GM19328 (cell line): ENCODE measurements around the gene AFAP1L1.

Experiments used
- ATAC-seq: cut with Tn5 transposase; IDR thresholded peaks from one replicate; pipeline ENCODE4 v1.9.1; 2021; ENCODE audit warnings: mild to moderate bottlenecking, moderate library complexity; ENCODE audit not compliant: unreplicated experiment

Gene AFAP1L1

DNA sequence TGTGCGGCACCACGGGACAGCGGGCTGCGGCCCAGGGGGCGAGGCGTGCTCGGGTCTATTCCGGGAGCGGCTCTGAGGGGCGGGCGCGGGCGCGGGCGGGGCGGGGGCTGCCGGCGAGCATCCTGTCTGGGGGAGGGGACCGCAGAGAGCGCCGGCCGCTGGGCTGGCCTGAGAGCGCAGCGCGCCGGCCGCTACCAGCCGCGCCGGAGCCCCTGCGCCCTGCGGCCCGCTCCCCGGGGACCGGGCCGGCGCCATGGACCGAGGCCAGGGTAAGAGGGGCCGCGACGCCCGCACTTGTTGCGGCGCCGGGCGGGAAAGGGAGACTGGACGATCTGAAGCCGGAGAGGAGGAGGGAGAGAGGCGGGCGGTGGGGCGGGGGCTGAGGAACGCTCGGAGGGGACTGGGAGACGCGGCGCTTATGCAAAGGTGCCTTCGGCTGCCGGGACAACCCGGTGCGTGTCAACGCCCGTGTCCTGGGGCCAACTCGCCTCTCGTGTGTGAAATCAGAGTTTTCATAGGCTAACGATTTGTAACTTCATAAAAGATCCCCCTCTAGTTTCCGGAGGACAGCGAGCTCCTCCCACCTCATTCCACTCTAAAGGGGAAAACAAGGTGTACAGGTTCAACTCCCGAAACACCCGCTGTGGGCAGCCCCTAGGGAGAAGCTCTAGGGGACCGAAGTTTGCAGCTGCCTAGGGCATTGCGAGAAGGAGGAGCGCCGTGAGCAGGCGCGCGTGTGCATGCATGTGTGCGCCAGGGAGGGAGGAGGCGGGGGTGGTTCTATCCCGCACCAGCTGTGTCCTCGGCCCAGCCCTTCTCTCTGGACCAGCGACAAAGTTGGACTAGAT, at the start of gene AFAP1L1:
AFAP1L1 (plus strand) TSS at position 144 of the 848 bp plus-strand sequence; CDS start at position 254, 110 bp downstream.
- ATAC-seq = no peak

DNA sequence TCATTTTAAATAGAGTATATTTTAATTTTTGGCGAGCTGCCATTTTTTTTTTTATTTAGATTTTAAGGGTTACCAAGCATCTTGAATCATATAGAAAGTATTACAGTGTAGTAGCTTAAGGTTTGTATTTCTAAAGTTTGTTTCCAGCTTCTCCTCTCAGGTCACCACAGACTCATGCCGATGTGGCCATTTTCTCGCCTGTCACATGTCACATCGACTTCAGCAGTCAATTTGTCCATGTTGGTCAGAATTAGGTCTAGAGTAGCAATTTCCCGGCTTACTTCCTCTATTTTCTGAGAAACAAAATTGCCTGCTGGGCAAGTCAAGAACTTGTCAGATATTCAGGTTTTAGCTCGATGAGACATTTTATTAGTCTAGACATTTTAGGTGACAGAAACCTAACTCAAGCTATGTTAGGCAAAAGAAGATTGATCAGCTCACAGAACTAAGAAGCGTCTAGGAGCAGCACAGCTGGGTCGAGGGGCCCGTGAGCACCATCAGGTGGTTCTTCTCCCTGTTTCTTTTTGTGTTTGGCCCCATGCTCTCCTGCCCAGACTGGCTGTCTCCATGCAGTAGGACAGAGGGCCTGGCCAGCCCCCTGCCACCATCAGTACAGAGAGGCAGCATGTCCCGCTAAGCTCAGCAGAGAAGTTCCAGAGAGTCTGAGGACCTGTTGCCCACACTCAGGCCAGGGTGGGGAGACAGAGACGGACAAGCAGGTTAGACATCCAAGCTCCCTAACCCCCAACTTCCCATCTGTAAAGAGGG, 48.4 kb upstream of the AFAP1L1 start:
- ATAC-seq = no peak

DNA sequence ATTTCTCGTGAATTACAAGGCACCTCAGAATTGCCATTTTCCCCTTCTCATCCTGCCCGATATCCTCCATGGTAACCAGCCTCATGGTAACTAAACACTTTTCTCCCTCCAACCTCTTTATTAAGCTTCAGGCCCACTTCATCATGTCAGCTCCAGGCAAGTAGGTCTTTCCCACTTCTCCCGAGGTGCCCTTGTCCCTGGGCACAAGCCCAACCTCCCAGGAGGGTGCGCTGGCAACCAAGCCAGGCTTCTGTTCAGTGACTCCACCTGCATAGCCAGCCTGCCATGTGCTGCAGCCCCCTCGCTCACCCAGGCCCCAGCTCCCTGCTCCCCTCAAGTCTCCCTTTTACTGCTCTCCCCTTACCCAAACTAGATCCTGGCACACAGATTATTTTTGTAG, 47.4 kb upstream of the AFAP1L1 start:
- ATAC-seq = no peak

DNA sequence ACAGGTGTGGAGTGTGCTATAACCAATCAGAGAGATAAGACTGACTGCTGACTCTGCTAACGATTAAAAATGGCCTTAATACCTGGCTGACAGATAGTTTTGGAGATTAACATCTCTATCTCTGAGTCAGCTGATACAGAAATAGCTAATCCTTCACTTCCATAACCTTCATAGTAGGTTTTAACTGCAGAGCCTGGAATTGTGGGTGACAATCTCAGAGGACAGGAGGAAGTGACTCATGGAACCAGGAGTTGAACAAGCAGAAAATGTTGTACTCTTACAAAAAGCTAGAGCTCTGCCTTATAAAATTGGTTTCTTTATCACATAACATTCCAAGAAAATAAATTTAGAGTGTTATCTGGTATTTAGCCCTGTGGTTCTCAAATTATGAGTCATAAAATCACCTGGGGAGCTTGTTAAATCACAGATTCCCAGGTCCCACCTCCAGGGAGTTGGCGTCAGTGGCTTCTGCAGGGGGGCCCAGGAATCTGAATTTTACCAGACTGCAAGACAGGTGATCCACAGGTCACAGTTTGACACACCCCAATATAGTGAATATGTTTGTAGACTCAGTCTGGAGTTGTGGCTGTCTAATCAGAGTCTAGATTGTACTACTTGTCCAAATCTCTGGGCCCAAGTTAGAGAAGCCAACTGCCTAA, 44.4 kb upstream of the AFAP1L1 start:
- ATAC-seq = no peak

DNA sequence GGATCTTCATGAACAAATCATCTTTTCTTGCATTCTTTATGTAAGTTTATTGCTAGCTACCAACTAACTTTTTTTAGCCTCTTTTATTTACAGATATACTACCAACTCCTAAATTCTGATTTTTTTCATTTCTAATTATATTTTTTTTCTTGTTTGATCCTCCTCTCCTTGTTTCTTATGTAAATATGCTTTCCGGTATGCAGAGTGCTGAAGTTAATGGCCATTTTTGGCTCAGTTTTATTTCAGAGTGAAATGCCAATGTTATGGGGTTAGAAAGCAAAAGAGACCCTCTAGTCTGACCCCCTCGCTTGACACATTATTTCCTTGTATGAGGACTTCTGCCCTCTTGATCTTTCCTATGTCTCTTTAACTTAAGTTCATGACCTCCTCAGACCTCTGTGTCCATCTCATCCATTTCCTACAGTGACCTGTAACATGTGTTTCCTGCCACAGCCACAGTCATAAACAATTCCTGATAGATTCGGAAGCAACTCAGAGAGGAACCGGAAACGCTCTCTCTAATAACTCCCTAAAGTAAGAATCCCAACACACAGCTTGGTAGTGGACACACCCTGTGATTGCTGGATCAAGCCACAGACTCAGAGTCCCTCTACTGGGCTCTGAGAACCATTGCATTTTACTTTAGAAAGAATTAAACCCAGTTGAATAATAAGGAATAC, 42.9 kb upstream of the AFAP1L1 start:
- no peak for ATAC-seq

DNA sequence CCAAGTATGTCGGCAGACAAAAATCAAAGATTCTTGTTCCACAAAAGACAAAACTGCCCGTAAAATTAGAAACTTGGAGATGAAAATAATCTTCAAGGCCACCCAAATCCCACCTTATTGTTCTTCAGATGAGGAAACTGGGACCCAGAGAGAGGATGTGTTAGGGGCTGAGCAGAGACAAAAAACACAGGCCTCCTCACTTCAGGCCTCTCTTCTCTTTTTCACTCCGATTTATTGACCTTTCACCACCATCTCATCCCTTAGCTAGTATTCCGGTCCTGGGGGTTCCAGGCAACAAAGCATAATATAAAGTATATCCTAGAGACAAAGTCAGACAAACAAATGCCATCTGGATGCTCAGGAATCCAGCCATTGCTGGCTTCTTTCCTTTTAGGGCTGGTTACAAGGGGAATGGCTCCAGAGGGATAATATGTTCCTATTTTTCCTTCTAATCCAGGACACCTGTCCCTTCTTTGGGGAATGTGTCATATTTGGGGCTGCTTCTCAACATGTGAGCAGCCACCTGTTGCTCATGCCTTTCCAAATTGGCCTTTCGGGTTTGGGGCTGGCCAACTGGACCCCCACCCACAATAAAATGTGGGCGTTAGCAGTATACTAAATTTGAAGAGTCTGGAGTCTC, 42.2 kb upstream of the AFAP1L1 start:
- no peak for ATAC-seq

DNA sequence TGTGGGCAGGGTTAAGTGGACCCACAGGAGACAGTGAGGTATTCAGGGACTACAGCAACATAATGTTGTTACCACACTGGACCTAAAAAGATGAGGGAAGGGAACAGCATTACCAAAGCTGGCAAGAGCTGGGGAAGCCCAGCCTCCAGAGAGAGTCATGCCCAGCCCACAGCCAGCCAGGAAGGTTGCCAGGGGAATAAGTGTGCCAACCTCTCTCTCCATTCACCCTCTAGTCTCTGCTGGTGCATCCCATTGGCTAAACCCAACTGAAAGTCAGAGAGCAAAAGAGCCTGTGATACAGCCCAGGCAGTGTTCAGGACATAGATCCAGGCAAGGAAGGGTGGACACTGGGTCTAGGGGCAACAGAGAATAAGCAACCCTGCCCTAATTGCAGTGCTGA, 35.8 kb upstream of the AFAP1L1 start:
- ATAC-seq = no peak

DNA sequence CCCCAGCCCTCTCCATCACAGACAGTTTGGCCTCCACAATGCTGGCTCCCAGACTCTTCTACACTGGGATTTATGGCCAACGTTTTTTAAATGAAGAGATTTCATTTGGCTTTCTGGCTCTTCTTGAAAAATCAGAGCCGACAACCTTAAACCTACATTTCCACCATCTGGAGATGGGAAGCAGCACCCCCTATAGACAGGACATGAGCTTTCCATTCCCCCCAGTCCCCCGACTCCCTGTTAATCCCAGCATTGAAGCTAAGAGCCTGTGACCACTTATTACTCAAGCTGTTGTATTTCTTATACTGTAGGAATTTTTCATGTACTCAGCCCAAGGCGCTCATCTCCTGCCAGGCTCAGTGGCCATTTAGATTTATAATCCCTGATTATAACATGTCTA, 34.0 kb upstream of the AFAP1L1 start:
- ATAC-seq = no peak

DNA sequence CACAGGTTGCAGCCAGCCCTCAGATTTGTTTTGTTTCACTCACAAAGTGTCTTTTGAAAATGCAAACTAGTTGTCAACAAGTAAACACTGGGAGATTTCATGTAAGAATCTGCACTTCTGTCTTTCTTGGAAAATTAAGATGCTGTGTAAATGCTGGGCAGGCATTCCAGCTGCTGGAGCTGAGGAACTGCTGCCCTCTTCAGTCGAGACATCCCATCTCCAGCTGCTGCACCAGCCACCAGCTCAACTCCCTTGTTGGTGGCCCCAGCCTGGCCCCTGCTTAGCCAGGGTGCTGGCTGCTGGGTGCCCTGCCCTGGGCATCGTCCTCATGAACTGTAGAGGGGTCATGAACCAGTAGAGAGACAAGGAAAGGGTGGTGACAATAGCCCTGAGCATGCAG, 33.1 kb upstream of the AFAP1L1 start:
- ATAC-seq = no peak

DNA sequence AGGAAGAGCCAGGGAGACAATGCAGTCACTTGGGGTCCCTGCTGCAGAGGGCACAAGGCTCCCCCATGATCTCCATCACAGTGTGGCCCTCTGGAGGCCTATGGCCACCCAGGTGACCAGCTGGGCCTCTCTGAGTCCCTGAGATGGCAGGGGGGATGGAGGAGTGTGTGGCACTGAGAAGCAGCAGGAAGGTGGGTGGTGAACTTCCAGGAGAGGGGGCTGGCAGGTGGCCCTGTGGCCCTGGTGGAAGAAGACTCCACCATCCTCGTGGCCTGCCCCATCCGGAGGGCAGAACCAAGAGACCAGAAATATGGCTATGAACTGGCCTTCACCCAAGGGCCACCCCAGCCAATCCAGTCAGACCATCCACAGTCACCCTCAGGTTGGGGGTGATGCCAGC, 31.7 kb upstream of the AFAP1L1 start:
- no peak for ATAC-seq

DNA sequence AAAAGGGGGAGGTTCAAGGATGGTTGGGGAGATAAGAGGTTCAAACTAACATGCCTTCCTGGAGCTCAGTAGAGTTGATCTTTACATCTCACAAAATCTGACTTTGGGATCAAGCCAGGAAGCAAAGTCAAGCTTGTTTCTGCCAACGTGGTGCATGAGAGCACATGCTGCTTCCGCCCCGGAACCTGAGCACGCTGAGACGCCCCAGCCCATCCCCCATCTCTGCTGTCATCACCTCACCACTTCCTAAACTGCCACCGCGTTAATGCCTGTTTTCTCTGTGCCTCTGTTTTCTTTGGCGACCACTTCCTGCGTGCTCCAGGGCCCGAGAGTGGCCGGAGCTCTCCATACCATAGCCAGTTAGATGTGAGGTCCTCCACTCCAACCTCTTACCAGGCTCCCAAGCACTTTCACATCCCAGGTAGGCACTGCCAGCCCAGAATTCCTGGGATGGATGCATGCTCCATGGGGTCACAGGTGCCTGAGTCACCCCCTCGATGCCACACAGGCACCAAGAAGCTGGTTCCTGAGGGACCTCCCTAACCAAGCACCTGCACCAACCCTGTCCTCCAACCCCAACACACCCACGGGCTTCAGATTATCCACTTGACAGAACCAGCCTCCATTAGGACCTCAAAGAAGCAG, 31.2 kb upstream of the AFAP1L1 start:
- ATAC-seq = no peak

DNA sequence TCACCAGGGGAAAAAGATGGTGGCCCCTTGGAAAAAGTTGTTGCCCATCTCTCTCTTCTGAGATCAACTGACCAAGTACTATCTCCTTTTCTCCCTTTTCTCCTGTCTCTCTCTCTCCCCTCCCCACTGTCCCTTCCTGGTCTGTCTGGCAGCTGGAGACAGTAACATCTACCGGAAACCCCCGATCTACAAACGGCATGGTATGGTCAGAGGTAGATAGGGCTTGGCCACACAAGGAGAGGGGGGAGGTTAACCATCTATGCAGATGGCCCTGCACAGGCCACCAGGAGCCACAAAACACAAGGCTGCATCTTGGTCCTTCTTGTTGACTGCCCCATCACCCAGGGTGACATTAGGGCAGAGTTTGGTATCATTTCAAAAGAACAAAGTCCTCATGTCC, 29.3 kb upstream of the AFAP1L1 start:
- ATAC-seq = no peak

DNA sequence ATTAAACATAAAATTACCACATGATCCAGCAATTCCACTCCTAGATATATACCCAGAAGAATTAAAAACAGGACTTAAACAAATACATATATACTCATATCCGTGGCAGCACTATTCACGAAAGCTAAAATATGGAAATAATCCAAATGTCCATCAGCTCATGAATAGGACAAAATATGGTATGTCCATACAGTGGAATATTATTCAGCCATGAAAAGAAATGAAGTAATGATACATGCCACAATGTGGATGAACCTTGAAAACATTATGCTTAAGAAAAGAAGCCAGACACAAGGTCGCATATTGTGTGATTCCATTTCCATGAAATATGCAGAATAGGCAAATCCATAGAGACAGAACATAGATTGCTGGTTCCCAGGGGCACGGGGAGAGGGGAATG, 24.8 kb upstream of the AFAP1L1 start:
- ATAC-seq = no peak

DNA sequence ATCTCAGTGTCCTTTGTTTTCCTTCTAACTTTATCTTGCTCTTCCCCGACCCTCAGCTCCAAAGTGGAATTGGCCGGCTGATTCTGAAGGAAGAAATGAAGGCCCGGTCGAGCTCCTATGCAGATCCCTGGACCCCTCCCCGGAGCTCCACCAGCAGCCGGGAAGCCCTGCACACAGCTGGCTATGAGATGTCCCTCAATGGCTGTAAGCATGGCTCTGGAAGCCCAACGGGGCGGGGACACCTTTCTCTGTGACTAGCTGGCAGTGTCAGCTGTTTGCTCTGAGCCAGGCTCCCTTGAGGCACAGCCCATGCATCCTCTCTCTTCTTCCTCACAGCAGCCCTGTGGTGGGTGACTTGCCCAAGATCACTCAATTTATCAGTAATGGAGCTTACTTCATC, 23.9 kb upstream of the AFAP1L1 start:
- no peak for ATAC-seq

DNA sequence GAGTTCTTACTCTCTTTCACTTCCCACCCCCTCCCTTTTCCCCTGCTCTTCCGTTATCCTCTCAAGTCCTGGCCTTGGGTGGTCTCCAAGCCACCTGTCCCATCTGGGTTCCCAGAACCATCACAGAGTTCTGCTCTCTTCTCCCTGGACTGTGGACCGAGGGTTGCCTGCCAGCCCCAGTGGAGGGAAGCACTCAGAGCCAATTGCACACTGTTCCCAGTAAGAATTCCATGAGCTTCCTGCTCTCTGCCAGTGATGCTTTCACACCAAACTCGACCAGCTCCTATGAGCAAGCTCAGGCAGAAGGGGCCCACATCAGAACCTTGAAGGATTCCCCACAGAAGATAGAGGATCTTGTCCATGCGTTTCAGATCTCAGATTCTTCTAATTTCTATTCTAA, 20.1 kb upstream of the AFAP1L1 start:
- no peak for ATAC-seq

DNA sequence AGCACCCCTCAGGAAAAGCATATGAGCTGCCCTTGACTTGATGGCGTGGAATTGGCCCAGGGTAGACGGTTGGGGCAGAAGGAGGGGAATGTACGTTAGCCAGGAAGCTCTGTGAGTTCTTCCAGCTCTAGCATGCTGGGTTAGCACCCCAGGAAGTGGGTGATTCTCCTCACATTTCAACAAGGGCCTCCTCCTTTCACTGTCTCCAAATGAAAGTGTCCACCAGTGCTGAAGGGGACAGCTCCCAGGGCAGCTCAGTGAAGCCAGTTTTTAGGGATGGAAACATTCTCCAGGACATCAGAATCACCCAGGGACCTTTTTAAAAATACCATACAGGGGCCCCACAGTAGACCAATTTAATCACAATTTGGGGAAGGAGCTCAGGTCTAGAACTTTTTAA, 17.2 kb upstream of the AFAP1L1 start:
- no peak for ATAC-seq

DNA sequence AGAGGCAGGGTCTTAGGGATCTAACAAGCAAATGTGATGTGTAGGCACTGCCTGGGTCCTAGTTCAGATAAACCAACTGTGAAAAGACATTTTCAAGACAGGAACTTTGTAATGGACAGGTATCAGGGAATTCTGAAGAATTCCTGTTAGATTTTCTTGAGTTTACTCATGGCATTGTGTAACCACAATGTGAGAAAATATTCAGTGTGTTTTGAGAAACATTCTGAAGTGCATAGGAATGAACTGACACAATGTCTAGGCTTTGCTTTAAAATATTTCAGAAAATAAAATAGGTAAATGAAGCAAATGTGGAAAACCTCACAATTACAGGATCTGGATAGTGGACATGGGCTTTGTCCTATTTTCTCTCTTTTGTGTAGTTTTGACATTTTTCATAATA, 15.2 kb upstream of the AFAP1L1 start:
- ATAC-seq = no peak

DNA sequence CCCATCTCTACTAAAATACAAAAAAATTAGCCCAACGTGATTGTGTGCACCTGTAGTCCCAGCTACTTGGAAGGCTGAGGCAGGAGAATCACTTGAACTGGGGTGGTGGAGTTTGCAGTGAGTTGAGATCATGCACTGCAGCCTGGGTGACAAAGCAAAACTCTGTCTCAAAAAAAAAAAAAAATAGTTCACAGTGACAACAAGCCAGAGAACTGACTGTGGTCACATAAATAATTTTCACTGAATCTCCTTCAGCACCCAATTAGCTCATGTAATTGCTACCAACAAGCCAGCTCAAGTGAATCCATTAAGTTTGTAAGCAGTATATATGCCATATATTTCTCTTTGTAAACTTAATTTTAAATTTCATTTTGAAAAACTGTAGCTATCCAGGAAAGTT, 14.5 kb upstream of the AFAP1L1 start:
- ATAC-seq = no peak

DNA sequence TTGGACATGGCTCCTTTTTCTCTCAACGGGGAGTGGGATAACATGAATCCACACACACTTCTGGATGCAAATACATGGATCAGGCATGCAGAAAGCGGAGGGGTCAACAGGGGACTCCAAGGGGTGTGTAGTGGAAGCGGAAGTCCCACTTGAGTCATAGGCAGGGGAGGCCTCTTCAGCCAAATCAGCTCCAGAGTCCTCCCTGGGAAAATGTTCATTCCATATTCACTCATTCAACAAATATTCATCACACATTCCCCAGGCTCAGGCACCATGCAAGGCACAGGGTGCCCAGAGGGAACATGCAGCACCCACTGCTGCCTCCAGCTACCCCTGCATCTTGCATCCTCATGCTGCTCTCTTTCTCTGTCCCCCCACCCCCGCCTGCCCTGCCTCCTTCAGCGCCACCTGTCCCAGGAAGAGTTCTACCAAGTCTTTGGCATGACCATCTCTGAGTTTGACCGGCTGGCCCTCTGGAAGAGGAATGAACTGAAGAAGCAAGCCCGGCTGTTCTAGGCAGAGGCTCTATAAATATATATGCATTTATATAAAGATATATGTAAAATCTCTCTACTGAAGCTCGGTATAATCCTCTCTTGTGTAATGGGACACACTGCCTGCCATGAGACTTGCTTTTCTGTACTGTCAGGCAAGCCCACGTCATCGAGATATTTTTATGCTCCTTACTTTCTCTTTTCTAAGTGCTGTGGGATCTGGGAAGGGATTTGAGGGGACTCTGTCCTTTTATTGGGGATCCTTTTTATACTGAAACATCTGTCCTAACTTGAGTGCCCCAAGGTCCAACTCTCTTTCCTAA, 13.6 kb upstream of the AFAP1L1 start:
- ATAC-seq = no peak
